Measurements from ENCODE around the gene CHCHD1. TPM values are rescaled to one million over a fixed set of nuclear protein-coding genes. Genes with fewer than 3 reads are reported as not detected.
"Not testable (repeated sequence)": the region's sequence is repeated elsewhere in the genome, so short reads cannot be mapped to it uniquely, and the experiment has no call there.

The CHCHD1 gene
- total and polyA plus RNA-seq, 2 experiments from 2014 or later = 45.3 to 95.2 TPM

DNA sequence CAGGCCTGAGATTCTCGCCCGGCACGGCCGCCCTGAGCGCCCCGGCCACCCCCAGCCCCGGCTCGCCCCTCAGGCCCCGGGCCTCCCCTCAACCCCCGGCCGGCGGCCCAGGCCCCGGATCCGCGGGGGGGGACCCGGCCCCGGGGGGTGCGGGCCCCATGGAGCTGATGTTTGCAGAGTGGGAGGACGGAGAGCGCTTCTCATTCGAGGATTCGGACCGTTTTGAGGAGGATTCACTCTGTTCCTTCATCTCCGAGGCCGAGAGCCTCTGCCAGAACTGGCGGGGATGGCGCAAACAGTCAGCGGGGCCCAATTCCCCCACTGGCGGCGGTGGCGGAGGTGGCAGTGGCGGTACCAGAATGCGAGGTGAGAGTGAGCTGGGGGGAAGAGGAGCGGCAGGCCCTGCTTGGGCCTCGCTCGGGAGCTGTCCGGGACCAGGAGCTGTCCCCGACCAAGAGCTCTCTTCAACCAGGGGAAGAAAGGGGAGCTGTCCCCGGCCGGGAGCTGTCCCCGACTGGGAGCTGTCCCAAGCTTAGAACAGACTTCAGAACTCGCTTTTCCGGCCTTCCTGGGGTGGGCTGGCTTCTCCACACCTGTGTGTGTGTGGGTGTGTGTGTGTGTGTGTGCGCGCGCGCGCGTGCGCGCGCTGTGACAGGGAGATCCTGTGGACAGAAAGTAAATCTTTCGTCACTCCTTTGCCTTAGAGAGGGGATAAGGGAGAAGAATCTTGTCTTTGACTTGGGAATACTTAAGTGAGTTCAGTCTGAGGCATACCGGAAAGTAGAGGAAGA, 4.1 kb downstream of the CHCHD1 start:
- Histone ChIP-seq H4K20me1 (ENCODE audit: insufficient read depth, poor library complexity, severe bottlenecking) (peaks cover 35% of the 10 kb centered on the region), H3K4me1 (ENCODE audit: insufficient read depth) (peaks cover 19% of the 10 kb centered on the region), H3K4me2 (peak overlapping the region; percentile 90), H2AFZ (peak overlapping the region; percentile 30), H3K9me3 (ENCODE audit: low read depth) (no peaks in the 10 kb centered on the region), H3K27ac (peak overlapping the region; percentile 81), H3K27me3 (no peaks in the 10 kb centered on the region), H3K9me2 (replicated peaks; ENCODE audit: insufficient read depth) (no peaks in the 10 kb centered on the region), H3K36me3 (replicated peaks; ENCODE audit: insufficient read depth, low read depth) (no peaks in the 10 kb centered on the region), H3K4me3 (peak overlapping the region; percentile 6), H3K79me2 (peaks cover 68% of the 10 kb centered on the region)
- TF ChIP-seq EZH2 (IDR thresholded peaks at IDR 0.05; ENCODE audit: borderline replicate concordance) (no peak), EZH2phosphoT487 (IDR thresholded peaks at IDR 0.05; ENCODE audit: low read depth, severe bottlenecking, unreplicated experiment) (no peak)
- TF ChIP-seq, protein P1, sequence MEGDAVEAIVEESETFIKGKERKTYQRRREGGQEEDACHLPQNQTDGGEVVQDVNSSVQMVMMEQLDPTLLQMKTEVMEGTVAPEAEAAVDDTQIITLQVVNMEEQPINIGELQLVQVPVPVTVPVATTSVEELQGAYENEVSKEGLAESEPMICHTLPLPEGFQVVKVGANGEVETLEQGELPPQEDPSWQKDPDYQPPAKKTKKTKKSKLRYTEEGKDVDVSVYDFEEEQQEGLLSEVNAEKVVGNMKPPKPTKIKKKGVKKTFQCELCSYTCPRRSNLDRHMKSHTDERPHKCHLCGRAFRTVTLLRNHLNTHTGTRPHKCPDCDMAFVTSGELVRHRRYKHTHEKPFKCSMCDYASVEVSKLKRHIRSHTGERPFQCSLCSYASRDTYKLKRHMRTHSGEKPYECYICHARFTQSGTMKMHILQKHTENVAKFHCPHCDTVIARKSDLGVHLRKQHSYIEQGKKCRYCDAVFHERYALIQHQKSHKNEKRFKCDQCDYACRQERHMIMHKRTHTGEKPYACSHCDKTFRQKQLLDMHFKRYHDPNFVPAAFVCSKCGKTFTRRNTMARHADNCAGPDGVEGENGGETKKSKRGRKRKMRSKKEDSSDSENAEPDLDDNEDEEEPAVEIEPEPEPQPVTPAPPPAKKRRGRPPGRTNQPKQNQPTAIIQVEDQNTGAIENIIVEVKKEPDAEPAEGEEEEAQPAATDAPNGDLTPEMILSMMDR (IDR thresholded peaks at IDR 0.05; ENCODE audit: poor library complexity) = no peak
- peak; percentile 78 for DNase-seq (ENCODE audit: low spot score)
- WGBS (ENCODE audit: low lambda C conversion rate, missing lambda C conversion rate) = under 1% methylated on average over 49 of the region's 54 CpGs

DNA sequence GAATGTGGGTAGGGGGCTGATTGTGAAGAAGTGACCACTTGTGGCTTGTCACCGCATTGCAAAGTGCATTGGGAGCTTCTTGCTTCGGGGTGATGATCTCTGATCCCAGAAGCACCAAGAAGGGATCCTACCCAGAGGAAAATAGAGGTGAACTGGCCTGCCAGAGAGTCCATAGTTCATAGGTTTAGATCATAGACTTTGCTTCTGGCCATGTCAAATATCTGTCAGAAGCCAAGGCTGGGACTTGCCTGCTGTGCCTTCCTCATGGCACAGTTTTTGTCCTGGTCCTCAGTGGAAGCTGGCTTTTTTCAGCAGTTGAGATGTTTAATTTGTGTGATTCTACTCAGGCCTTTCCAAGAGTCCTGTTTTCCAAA, 4.7 kb downstream of the CHCHD1 start:
- Histone ChIP-seq H3K27ac (peak overlapping the region; percentile 81), H3K36me3 (replicated peaks; ENCODE audit: insufficient read depth, low read depth) (no peaks in the 10 kb centered on the region), H3K4me3 (peak overlapping the region; percentile 6), H3K4me2 (peak overlapping the region; percentile 90), H3K27me3 (no peaks in the 10 kb centered on the region), H3K79me2 (peaks cover 63% of the 10 kb centered on the region), H2AFZ (no peak overlapping the region), H4K20me1 (ENCODE audit: insufficient read depth, poor library complexity, severe bottlenecking) (peaks cover 35% of the 10 kb centered on the region), H3K9me2 (replicated peaks; ENCODE audit: insufficient read depth) (no peaks in the 10 kb centered on the region), H3K9me3 (ENCODE audit: low read depth) (no peaks in the 10 kb centered on the region), H3K4me1 (ENCODE audit: insufficient read depth) (peaks cover 16% of the 10 kb centered on the region)
- DNase-seq (ENCODE audit: low spot score) = no peak
- 5% methylated on average over 2 of the region's 2 CpGs for WGBS (ENCODE audit: low lambda C conversion rate, missing lambda C conversion rate)
- TF ChIP-seq, protein P1 (IDR thresholded peaks at IDR 0.05; ENCODE audit: poor library complexity) = no peak
- TF ChIP-seq EZH2phosphoT487 (IDR thresholded peaks at IDR 0.05; ENCODE audit: low read depth, severe bottlenecking, unreplicated experiment) (no peak), EZH2 (IDR thresholded peaks at IDR 0.05; ENCODE audit: borderline replicate concordance) (no peak)

DNA sequence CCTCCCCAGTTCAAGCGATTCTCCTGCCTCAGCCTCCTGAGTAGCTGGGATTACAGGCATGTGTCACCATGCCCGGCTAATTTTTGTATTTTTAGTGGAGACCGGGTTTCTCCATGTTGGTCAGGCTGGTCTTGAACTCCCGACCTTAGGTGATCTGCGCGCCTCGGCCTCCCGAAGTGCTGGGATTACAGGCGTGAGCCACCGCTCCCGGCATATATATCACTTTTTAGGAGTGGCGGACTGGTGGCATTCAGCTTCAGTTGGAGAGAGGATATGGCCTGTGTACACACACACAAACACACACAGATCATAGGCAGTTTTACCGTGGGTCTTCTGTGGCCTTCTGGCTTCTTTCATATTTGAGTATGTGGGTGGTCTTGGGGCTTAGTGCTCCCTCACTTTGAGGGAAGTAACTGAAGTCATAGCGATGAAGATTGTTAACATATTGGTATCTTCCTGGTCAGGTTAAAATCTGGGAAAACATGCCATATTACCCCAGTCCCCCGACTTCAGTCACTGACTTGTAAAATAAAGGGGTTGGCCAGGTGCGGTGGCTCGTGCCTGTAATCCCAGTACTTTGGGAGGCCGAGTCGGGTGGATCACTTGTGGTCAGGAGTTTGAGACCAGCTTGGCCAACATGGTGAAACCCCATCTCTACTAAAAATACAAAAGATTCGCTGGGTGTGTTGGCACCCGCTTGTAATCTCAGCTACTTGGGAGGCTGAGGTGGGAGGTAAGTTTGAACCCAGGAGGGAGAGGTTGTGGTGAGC, 5.4 kb downstream of the CHCHD1 start:
- 93% methylated on average over 21 of the region's 21 CpGs for WGBS (ENCODE audit: low lambda C conversion rate, missing lambda C conversion rate)
- Histone ChIP-seq H3K4me1 (ENCODE audit: insufficient read depth) (peaks cover 16% of the 10 kb centered on the region), H3K4me3 (peak overlapping the region; percentile 6), H3K79me2 (peaks cover 61% of the 10 kb centered on the region), H4K20me1 (ENCODE audit: insufficient read depth, poor library complexity, severe bottlenecking) (peaks cover 35% of the 10 kb centered on the region), H3K4me2 (peak overlapping the region; percentile 90)
- H3K27me3 ChIP-seq; H3K9me3 ChIP-seq (ENCODE audit: low read depth); DNase-seq (ENCODE audit: low spot score); H3K27ac ChIP-seq; H3K9me2 ChIP-seq (replicated peaks; ENCODE audit: insufficient read depth); H3K36me3 ChIP-seq (replicated peaks; ENCODE audit: insufficient read depth, low read depth); H2AFZ ChIP-seq: not testable (repeated sequence)
